ENCODE results near the gene PCDHB9.
"Not testable (repeated sequence)": the region's sequence is repeated elsewhere in the genome, so short reads cannot be mapped to it uniquely, and the experiment has no call there.

The PCDHB9 gene

DNA sequence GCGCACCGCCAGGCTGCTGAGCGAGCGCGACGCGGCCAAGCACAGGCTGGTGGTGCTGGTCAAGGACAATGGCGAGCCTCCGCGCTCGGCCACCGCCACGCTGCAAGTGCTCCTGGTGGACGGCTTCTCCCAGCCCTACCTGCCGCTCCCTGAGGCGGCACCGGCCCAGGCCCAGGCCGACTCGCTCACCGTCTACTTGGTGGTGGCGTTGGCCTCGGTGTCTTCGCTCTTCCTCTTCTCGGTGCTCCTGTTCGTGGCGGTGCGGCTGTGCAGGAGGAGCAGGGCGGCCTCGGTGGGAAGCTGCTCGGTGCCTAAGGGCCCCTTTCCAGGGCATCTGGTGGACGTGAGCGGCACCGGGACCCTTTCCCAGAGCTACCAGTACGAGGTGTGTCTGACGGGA is 14.7 kb downstream of the PCDHB9 start:
- not testable (repeated sequence) for H3K79me2 ChIP-seq (ENCODE audit: insufficient read depth, low read length); H4K20me1 ChIP-seq (ENCODE audit: insufficient read depth, low read length); DNase-seq; ATAC-seq (ENCODE audit: insufficient read depth, low read depth); H2AFZ ChIP-seq (ENCODE audit: low read depth, low read length); H3K9me3 ChIP-seq (ENCODE audit: insufficient read depth, low read length, severe bottlenecking); H3K27ac ChIP-seq (ENCODE audit: low read length); H3K4me2 ChIP-seq (ENCODE audit: insufficient read depth, low read length); H3K4me3 ChIP-seq (ENCODE audit: low read depth in 1 of 2, low read length in 2 of 2); H3K9ac ChIP-seq (ENCODE audit: low read depth, low read length); H3K36me3 ChIP-seq (ENCODE audit: insufficient read depth, low read length); H3K27me3 ChIP-seq (ENCODE audit: insufficient read depth, low read length, poor library complexity); H3K4me1 ChIP-seq (ENCODE audit: insufficient read depth, low read length)

DNA sequence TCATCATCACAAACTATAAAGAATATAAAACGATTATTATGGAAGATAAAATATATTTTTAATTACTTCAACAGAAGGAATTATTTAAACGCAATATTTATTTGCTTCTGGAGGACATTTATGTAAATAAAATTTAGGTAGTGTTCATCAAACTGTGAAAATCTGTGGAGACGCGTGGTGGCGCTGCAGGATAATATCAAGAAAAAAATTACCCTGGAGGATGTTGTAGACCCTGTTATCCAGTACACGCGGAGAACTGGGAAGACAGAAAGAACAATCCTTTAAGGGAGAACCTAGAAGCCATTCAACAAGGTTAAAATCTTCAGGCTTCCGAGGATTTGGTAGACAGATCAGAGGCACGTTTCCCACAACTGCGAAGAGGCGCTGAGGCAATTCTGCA is 21.5 kb downstream of the PCDHB9 start, which contains the start of gene PCDHB12:
Gene PCDHB12, plus strand, starts transcription at position 242 of the 400 bp plus-strand sequence. CDS start 189 bp downstream, outside the sequence.
- Histone ChIP-seq H3K27ac (ENCODE audit: low read length) (no peak within 1 kb of the TSS), H3K4me2 (ENCODE audit: insufficient read depth, low read length) (no peak within 1 kb of the TSS), H2AFZ (ENCODE audit: low read depth, low read length) (no peak within 1 kb of the TSS), H3K4me1 (ENCODE audit: insufficient read depth, low read length) (no peaks in the 10 kb centered on the region), H3K4me3 (ENCODE audit: low read depth in 1 of 2, low read length in 2 of 2) (no peak within 1 kb of the TSS), H3K79me2 (ENCODE audit: insufficient read depth, low read length) (no peaks in the 10 kb centered on the region), H3K9me3 (ENCODE audit: insufficient read depth, low read length, severe bottlenecking) (no peaks in the 10 kb centered on the region), H3K27me3 (ENCODE audit: insufficient read depth, low read length, poor library complexity) (peaks cover 11% of the 10 kb centered on the region), H3K36me3 (ENCODE audit: insufficient read depth, low read length) (no peaks in the 10 kb centered on the region), H4K20me1 (ENCODE audit: insufficient read depth, low read length) (no peaks in the 10 kb centered on the region), H3K9ac (ENCODE audit: low read depth, low read length) (no peak within 1 kb of the TSS)
- DNase-seq (no peak), ATAC-seq (ENCODE audit: insufficient read depth, low read depth) (no peak)
- TF ChIP-seq, protein P1, sequence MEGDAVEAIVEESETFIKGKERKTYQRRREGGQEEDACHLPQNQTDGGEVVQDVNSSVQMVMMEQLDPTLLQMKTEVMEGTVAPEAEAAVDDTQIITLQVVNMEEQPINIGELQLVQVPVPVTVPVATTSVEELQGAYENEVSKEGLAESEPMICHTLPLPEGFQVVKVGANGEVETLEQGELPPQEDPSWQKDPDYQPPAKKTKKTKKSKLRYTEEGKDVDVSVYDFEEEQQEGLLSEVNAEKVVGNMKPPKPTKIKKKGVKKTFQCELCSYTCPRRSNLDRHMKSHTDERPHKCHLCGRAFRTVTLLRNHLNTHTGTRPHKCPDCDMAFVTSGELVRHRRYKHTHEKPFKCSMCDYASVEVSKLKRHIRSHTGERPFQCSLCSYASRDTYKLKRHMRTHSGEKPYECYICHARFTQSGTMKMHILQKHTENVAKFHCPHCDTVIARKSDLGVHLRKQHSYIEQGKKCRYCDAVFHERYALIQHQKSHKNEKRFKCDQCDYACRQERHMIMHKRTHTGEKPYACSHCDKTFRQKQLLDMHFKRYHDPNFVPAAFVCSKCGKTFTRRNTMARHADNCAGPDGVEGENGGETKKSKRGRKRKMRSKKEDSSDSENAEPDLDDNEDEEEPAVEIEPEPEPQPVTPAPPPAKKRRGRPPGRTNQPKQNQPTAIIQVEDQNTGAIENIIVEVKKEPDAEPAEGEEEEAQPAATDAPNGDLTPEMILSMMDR (IDR thresholded peaks at IDR 0.05; ENCODE audit: borderline replicate concordance, extremely low read depth, low read length, poor library complexity, severe bottlenecking), result peak; percentile 40
- TF ChIP-seq EZH2 (IDR thresholded peaks at IDR 0.05; ENCODE audit: borderline replicate concordance, low read depth, low read length, severe bottlenecking), result no peak

DNA sequence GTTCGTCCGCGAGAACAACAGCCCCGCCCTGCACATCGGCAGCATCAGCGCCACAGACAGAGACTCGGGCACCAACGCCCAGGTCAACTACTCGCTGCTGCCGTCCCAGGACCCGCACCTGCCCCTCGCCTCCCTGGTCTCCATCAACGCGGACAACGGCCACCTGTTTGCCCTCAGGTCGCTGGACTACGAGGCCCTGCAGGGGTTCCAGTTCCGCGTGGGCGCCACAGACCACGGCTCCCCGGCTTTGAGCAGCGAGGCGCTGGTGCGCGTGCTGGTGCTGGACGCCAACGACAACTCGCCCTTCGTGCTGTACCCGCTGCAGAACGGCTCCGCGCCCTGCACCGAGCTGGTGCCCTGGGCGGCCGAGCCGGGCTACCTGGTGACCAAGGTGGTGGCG is 23.3 kb downstream of the PCDHB9 start:
- not testable (repeated sequence) for H3K27ac ChIP-seq (ENCODE audit: low read length); H3K4me1 ChIP-seq (ENCODE audit: insufficient read depth, low read length); H3K4me2 ChIP-seq (ENCODE audit: insufficient read depth, low read length); DNase-seq; H3K79me2 ChIP-seq (ENCODE audit: insufficient read depth, low read length); H3K36me3 ChIP-seq (ENCODE audit: insufficient read depth, low read length); H3K9ac ChIP-seq (ENCODE audit: low read depth, low read length); H2AFZ ChIP-seq (ENCODE audit: low read depth, low read length); H4K20me1 ChIP-seq (ENCODE audit: insufficient read depth, low read length); H3K9me3 ChIP-seq (ENCODE audit: insufficient read depth, low read length, severe bottlenecking); H3K4me3 ChIP-seq (ENCODE audit: low read depth in 1 of 2, low read length in 2 of 2); ATAC-seq (ENCODE audit: insufficient read depth, low read depth)
- H3K27me3 ChIP-seq (ENCODE audit: insufficient read depth, low read length, poor library complexity), result peaks cover 11% of the 10 kb centered on the region

DNA sequence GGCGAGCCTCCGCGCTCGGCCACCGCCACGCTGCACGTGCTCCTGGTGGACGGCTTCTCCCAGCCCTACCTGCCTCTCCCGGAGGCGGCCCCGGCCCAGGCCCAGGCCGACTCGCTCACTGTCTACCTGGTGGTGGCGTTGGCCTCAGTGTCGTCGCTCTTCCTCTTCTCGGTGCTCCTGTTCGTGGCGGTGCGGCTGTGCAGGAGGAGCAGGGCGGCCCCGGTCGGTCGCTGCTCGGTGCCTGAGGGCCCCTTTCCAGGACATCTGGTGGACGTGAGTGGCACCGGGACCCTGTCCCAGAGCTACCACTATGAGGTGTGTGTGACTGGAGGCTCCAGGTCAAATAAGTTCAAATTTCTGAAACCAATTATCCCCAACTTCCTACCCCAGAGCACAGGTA is 23.9 kb downstream of the PCDHB9 start:
- H3K27ac ChIP-seq (ENCODE audit: low read length); H2AFZ ChIP-seq (ENCODE audit: low read depth, low read length); H4K20me1 ChIP-seq (ENCODE audit: insufficient read depth, low read length); H3K79me2 ChIP-seq (ENCODE audit: insufficient read depth, low read length); H3K9ac ChIP-seq (ENCODE audit: low read depth, low read length); H3K4me2 ChIP-seq (ENCODE audit: insufficient read depth, low read length); H3K36me3 ChIP-seq (ENCODE audit: insufficient read depth, low read length); H3K4me1 ChIP-seq (ENCODE audit: insufficient read depth, low read length); H3K9me3 ChIP-seq (ENCODE audit: insufficient read depth, low read length, severe bottlenecking); DNase-seq; H3K4me3 ChIP-seq (ENCODE audit: low read depth in 1 of 2, low read length in 2 of 2); ATAC-seq (ENCODE audit: insufficient read depth, low read depth): not testable (repeated sequence)
- H3K27me3 ChIP-seq (ENCODE audit: insufficient read depth, low read length, poor library complexity), result peaks cover 11% of the 10 kb centered on the region

DNA sequence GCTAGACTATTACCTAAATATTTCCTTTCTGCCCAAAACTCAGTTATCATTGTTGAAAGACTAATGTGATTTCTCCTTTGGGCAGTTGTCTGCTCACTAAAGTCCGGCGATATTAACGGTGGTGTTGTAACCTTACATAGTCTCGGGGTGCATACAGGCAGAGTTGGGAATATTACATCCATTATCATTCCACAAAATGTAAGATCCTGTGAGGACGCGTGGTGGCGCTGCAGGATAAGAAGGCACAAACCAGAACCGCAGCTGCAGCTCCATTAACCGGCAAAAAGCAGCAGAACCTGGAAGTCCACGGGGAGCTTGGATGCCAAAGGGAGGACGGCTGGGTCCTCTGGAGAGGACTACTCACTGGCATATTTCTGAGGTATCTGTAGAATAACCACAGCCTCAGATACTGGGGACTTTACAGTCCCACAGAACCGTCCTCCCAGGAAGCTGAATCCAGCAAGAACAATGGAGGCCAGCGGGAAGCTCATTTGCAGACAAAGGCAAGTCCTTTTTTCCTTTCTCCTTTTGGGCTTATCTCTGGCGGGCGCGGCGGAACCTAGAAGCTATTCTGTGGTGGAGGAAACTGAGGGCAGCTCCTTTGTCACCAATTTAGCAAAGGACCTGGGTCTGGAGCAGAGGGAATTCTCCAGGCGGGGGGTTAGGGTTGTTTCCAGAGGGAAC is 26.8 kb downstream of the PCDHB9 start, which contains the start of gene PCDHB13:
Gene PCDHB13, plus strand, starts transcription at position 264 of the 684 bp plus-strand sequence. Its CDS starts 205 bp downstream, at position 469.
- not testable (repeated sequence) for H3K9ac ChIP-seq (ENCODE audit: low read depth, low read length); H3K9me3 ChIP-seq (ENCODE audit: insufficient read depth, low read length, severe bottlenecking); H3K79me2 ChIP-seq (ENCODE audit: insufficient read depth, low read length); H3K27ac ChIP-seq (ENCODE audit: low read length); H3K36me3 ChIP-seq (ENCODE audit: insufficient read depth, low read length); H4K20me1 ChIP-seq (ENCODE audit: insufficient read depth, low read length); H2AFZ ChIP-seq (ENCODE audit: low read depth, low read length); H3K4me1 ChIP-seq (ENCODE audit: insufficient read depth, low read length); H3K27me3 ChIP-seq (ENCODE audit: insufficient read depth, low read length, poor library complexity); H3K4me2 ChIP-seq (ENCODE audit: insufficient read depth, low read length); H3K4me3 ChIP-seq (ENCODE audit: low read depth in 1 of 2, low read length in 2 of 2)
- DNase-seq (peak; percentile 54), ATAC-seq (ENCODE audit: insufficient read depth, low read depth) (peak; percentile 73)
- TF ChIP-seq, protein P1 (IDR thresholded peaks at IDR 0.05; ENCODE audit: borderline replicate concordance, extremely low read depth, low read length, poor library complexity, severe bottlenecking), result peak; percentile 61

DNA sequence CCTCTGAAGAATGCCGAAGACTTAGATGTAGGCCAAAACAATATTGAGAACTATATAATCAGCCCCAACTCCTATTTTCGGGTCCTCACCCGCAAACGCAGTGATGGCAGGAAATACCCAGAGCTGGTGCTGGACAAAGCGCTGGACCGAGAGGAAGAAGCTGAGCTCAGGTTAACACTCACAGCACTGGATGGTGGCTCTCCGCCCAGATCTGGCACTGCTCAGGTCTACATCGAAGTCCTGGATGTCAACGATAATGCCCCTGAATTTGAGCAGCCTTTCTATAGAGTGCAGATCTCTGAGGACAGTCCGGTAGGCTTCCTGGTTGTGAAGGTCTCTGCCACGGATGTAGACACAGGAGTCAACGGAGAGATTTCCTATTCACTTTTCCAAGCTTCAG is 27.6 kb downstream of the PCDHB9 start:
- H3K27ac ChIP-seq (ENCODE audit: low read length); H3K4me2 ChIP-seq (ENCODE audit: insufficient read depth, low read length); H4K20me1 ChIP-seq (ENCODE audit: insufficient read depth, low read length); H2AFZ ChIP-seq (ENCODE audit: low read depth, low read length); ATAC-seq (ENCODE audit: insufficient read depth, low read depth); H3K9ac ChIP-seq (ENCODE audit: low read depth, low read length); H3K9me3 ChIP-seq (ENCODE audit: insufficient read depth, low read length, severe bottlenecking); H3K79me2 ChIP-seq (ENCODE audit: insufficient read depth, low read length); H3K27me3 ChIP-seq (ENCODE audit: insufficient read depth, low read length, poor library complexity); H3K4me1 ChIP-seq (ENCODE audit: insufficient read depth, low read length); DNase-seq; H3K36me3 ChIP-seq (ENCODE audit: insufficient read depth, low read length); H3K4me3 ChIP-seq (ENCODE audit: low read depth in 1 of 2, low read length in 2 of 2): not testable (repeated sequence)

Measured in DND-41 (cell line).